OCI-LY7 (cell line): Measurements from ENCODE around the gene TNNI3K. TPM values are rescaled to one million over a fixed set of nuclear protein-coding genes. Genes with fewer than 3 reads are reported as not detected.

ENCODE experiments used
- BruUV-seq: library from RNA; stranded (reverse); fragments of 400-500 nt; replicated peaks from 2 replicates; lab custom pipeline; 2021; lab: Mats Ljungman, UMichigan
- CTCF ChIA-PET: fragments of 300-600 bp; sonication (Branson Sonifier 250); formaldehyde crosslinking; loops from one replicate; lab custom pipeline; 2022; ENCODE audit warnings: antibody characterized with exemption; ENCODE audit not compliant: unreplicated experiment; lab: Charles Lee
- POLR2A ChIA-PET: fragments of 300-600 bp; sonication (Branson Sonifier 250); formaldehyde crosslinking; loops from one replicate; lab custom pipeline; 2022; ENCODE audit warnings: antibody characterized with exemption; lab: Charles Lee
- DNase-seq: peaks from one replicate; pipeline ENCODE4 v3.0.0-alpha.2; 2015; ENCODE audit warnings: low spot score
- H2AFZ ChIP-seq: fragments of 200-600 bp; sonication (generic), shearing (Covaris generic); 2 replicates; pipeline ENCODE4 v1.6.1; 2014; ENCODE audit warnings: mild to moderate bottlenecking, antibody characterized with exemption, low read length, moderate library complexity
- H3K27ac ChIP-seq: fragments of 200-600 bp; sonication (generic); 2 replicates; pipeline ENCODE4 v1.5.1; 2014; ENCODE audit warnings: mixed run types, low read depth, mild to moderate bottlenecking, moderate library complexity, low read length, inconsistent platforms; ENCODE audit not compliant: poor library complexity, severe bottlenecking
- H3K36me3 ChIP-seq: fragments of 200-600 bp; sonication (generic); 2 replicates; pipeline ENCODE4 v1.6.1; 2014; ENCODE audit warnings: mild to moderate bottlenecking, antibody characterized with exemption, low read length, moderate library complexity, mixed read lengths; ENCODE audit not compliant: insufficient read depth
- H3K4me1 ChIP-seq: fragments of 200-600 bp; sonication (generic); 2 replicates; pipeline ENCODE4 v1.5.1; 2014; ENCODE audit warnings: mild to moderate bottlenecking, low read length; ENCODE audit not compliant: insufficient read depth, poor library complexity, severe bottlenecking
- H3K4me2 ChIP-seq: fragments of 200-600 bp; sonication (generic); 2 replicates; pipeline ENCODE4 v1.6.1; 2014; ENCODE audit warnings: mild to moderate bottlenecking, low read length
- H3K4me3 ChIP-seq: fragments of 200-600 bp; sonication (generic); 2 replicates; pipeline ENCODE4 v1.5.1; 2014; ENCODE audit warnings: mild to moderate bottlenecking, low read depth, low read length; ENCODE audit not compliant: poor library complexity, severe bottlenecking
- H3K79me2 ChIP-seq: fragments of 200-600 bp; sonication (generic); 2 replicates; pipeline ENCODE4 v1.6.1; 2016; ENCODE audit warnings: low read depth, mild to moderate bottlenecking, low read length, moderate library complexity, mixed read lengths; ENCODE audit not compliant: insufficient read depth
- H3K9me2 ChIP-seq: fragments of 200-600 bp; sonication (generic); 2 replicates; pipeline ENCODE4 v1.6.1; 2016; ENCODE audit warnings: mild to moderate bottlenecking, low read length, mixed read lengths; ENCODE audit not compliant: insufficient read depth
- H3K9me3 ChIP-seq: fragments of 200-600 bp; sonication (generic); 2 replicates; pipeline ENCODE4 v1.6.1; 2014; ENCODE audit warnings: mild to moderate bottlenecking, mixed run types, low read length, mixed read lengths
- H4K20me1 ChIP-seq: fragments of 200-600 bp; sonication (generic); 2 replicates; pipeline ENCODE4 v1.6.1; 2014; ENCODE audit warnings: mild to moderate bottlenecking, antibody characterized with exemption, low read length, moderate library complexity, mixed read lengths; ENCODE audit not compliant: insufficient read depth
- EZH2phosphoT487 ChIP-seq: fragments of 200-600 bp; sonication (generic); IDR thresholded peaks from 2 replicates; pipeline ENCODE4 v1.6.1; 2018; ENCODE audit warnings: low read depth, borderline replicate concordance, mild to moderate bottlenecking, mixed run types, antibody characterized with exemption, low read length, moderate library complexity, mixed read lengths
- intact Hi-C: fragments of 100-400 bp; cut with micrococcal nuclease; formaldehyde crosslinking; loops from one replicate; pipeline ENCODE4 v1.10.0; 2022; ENCODE audit not compliant: unreplicated experiment
- total RNA-seq, 2 experiments: library from RNA; depleted of rRNA in 1 of 2; stranded (reverse); fragments of >200 nt in 1 of 2; shearing (Covaris generic) in 1 of 2; gene quantifications; 2 replicates each; pipeline ENCODE4 v1.2.3, GENCODE V29; 2014 to 2022
- TF ChIP-seq, protein P1 (sequence below): fragments of 200-600 bp; sonication (generic); conservative IDR thresholded peaks from 2 replicates; pipeline ENCODE4 v1.5.1; 2014; ENCODE audit warnings: mild to moderate bottlenecking, antibody characterized with exemption, low read length, moderate library complexity, mixed read lengths

TNNI3K gene
- total RNA-seq, 2 experiments from 2014 or later: not detected

DNA sequence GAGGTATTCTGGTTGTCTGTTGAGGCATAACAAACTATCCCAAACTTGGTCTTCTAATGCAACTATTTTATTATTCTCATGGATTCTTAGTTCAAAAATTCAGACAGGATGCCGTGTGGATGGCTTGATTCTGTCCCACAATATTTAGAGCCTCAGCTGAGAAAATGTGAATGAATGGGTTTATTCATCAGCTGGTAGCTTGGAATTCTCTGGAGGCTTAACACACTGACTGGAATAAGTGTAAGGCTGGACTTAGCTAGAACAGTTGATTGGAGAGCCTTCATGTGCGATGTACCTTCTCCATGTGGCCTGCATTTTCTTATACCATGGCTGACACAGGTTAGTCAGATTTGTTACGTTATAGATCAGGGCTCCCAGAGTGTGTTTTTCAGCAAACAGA lies 30.8 kb downstream of the TNNI3K start:
- ChIA-PET POLR2A (no interaction called here), CTCF (no interaction called here)
- intact Hi-C loops: no loop called here
- H3K27ac ChIP-seq: no peak overlapping the region
- no peaks in the 10 kb centered on the region for H3K36me3 ChIP-seq
- BruUV-seq: no TSS peak
- H3K4me3 ChIP-seq: no peak overlapping the region
- H3K79me2 ChIP-seq: no peaks in the 10 kb centered on the region
- H3K9me2 ChIP-seq: no peaks in the 10 kb centered on the region
- TF ChIP-seq, protein P1, sequence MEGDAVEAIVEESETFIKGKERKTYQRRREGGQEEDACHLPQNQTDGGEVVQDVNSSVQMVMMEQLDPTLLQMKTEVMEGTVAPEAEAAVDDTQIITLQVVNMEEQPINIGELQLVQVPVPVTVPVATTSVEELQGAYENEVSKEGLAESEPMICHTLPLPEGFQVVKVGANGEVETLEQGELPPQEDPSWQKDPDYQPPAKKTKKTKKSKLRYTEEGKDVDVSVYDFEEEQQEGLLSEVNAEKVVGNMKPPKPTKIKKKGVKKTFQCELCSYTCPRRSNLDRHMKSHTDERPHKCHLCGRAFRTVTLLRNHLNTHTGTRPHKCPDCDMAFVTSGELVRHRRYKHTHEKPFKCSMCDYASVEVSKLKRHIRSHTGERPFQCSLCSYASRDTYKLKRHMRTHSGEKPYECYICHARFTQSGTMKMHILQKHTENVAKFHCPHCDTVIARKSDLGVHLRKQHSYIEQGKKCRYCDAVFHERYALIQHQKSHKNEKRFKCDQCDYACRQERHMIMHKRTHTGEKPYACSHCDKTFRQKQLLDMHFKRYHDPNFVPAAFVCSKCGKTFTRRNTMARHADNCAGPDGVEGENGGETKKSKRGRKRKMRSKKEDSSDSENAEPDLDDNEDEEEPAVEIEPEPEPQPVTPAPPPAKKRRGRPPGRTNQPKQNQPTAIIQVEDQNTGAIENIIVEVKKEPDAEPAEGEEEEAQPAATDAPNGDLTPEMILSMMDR: no peak
- no peak for TF ChIP-seq EZH2phosphoT487
- no peak overlapping the region for H2AFZ ChIP-seq
- no peak for DNase-seq
- H4K20me1 ChIP-seq: no peaks in the 10 kb centered on the region
- no peaks in the 10 kb centered on the region for H3K4me1 ChIP-seq
- H3K4me2 ChIP-seq: no peak overlapping the region
- H3K9me3 ChIP-seq: no peaks in the 10 kb centered on the region

DNA sequence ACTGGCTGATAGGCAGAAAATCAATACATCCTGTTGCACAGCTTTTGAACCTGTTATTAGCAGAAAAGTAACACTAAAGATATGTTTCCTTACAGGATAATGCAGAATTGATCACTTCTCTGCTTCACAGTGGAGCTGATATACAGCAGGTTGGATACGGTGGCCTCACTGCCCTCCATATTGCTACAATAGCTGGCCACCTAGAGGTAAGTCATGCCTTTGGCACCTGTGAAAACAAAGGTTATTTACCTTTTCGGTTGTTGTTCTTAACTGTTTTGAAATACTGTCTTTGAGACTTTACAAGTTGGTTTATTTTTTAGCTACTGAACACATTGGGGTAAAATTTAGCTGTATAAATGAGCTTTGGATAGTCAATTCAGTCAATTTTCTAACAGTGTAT lies 36.3 kb downstream of the TNNI3K start:
- peaks cover 4% of the 10 kb centered on the region; the same call in 1 of the 2 replicates for H3K9me3 ChIP-seq
- no peak for DNase-seq
- H3K27ac ChIP-seq: no peak overlapping the region
- ChIA-PET CTCF (no interaction called here), POLR2A (interaction anchor here (0.5 to 2.0 kb wide), 2 partner anchors 13 to 45 kb away, joined by 3 to 7 read pairs; no protein-coding TSS in a partner anchor)
- H3K4me1 ChIP-seq: no peaks in the 10 kb centered on the region
- no TSS peak for BruUV-seq
- TF ChIP-seq, protein P1: no peak
- TF ChIP-seq EZH2phosphoT487: no peak
- H3K9me2 ChIP-seq: no peaks in the 10 kb centered on the region
- H3K4me2 ChIP-seq: no peak overlapping the region
- no peaks in the 10 kb centered on the region for H3K79me2 ChIP-seq
- H4K20me1 ChIP-seq: no peaks in the 10 kb centered on the region
- intact Hi-C loops: no loop called here
- no peak overlapping the region for H3K4me3 ChIP-seq
- H2AFZ ChIP-seq: no peak overlapping the region
- no peaks in the 10 kb centered on the region for H3K36me3 ChIP-seq

DNA sequence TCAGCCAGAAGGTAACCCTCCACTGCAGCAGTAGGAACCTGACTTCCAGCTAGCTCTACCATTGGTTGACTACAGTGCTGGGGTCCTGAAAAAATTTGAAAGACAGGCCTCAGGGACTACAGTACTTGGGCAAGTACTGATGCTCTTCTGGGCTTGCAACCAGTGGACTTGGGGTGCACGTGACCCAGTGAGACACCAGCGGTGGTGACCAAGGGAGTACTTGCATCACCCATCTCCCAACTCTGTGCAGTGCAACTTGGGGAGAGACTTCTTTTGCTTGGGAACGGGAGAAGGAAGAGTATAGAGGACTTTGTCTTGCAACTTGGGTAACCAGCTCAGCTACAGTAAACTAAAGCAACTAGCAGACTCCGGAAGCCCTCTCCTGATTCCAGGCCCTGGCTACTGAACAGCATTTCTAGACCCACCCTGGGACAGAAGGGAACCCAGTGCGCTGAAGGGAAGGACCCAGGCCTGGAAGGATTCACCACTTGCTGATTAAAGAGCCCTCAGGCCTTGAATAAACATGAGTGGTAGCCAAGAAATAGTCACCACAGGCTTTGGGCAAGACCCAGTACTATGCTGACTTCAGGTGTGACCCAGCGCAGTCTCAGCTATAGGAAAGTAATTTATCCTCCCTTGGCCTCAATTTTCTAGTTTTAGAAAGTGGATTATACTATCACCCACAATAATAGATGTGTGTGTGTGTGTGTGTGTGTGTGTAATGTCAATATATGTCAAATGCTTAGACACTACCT lies 45.6 kb downstream of the TNNI3K start:
- Histone ChIP-seq H2AFZ (no peak overlapping the region), H3K9me2 (no peaks in the 10 kb centered on the region), H3K27ac (no peak overlapping the region), H4K20me1 (no peaks in the 10 kb centered on the region), H3K4me2 (no peak overlapping the region), H3K36me3 (no peaks in the 10 kb centered on the region), H3K9me3 (no peaks in the 10 kb centered on the region), H3K4me1 (no peaks in the 10 kb centered on the region), H3K79me2 (no peaks in the 10 kb centered on the region), H3K4me3 (no peak overlapping the region)
- DNase-seq: no peak
- intact Hi-C loops: no loop called here
- no TSS peak for BruUV-seq
- TF ChIP-seq, protein P1: no peak
- no peak for TF ChIP-seq EZH2phosphoT487
- ChIA-PET POLR2A (no interaction called here), CTCF (no interaction called here)
